HepG2 (cell line): ENCODE measurements around the gene MFSD8. TPM values are rescaled to one million over a fixed set of nuclear protein-coding genes. Genes with fewer than 3 reads are reported as not detected.

Experiments
- ATAC-seq: fragments of 200-7000 bp; cut with Tn5 transposase; 3 replicates; pipeline ENCODE4 v1.9.1; 2020; ENCODE audit warnings: mild to moderate bottlenecking, moderate library complexity
- Bru-seq: library from RNA; stranded (reverse); fragments of 400-500 nt; gene quantifications from one replicate; lab custom pipeline; 2021; lab: Mats Ljungman, UMichigan
- BruChase-seq, 2 experiments: library from RNA; stranded (reverse); fragments of 400-500 nt; gene quantifications; one replicate each; lab custom pipeline; 2021; lab: Mats Ljungman, UMichigan
- BruUV-seq: library from RNA; stranded (reverse); fragments of 400-500 nt; replicated peaks from 2 replicates; lab custom pipeline; 2021; lab: Mats Ljungman, UMichigan
- CTCF ChIA-PET: fragments of 300-600 bp; formaldehyde crosslinking; extraction: SDS; loops from one replicate; lab custom pipeline; 2021; ENCODE audit warnings: low total read pairs, inconsistent platforms, low intra/inter-chr PET ratio; lab: Yijun Ruan, JAX
- POLR2A ChIA-PET: fragments of 350-600 bp; sonication (Branson Sonifier 250); formaldehyde crosslinking; loops from one replicate; lab custom pipeline; 2020; ENCODE audit warnings: antibody characterized with exemption, inconsistent platforms; lab: Yijun Ruan, JAX
- DNase-seq: peaks from one replicate; pipeline ENCODE4 v3.0.0-alpha.2; 2015; ENCODE audit warnings: low spot score
- FAIRE-seq: peaks from 3 replicates; lab custom pipeline; 2011; peaks lifted over from hg19 to GRCh38; lab: Jason Lieb, UNC
- H2AFZ ChIP-seq: one replicate; pipeline ENCODE4 v1.6.1; 2011; ENCODE audit warnings: low read length, inconsistent platforms
- H3K27ac ChIP-seq: fragments of 300-600 bp; 3 replicates; pipeline ENCODE4 v1.8.0; 2011; ENCODE audit warnings: mixed run types, mild to moderate bottlenecking, mixed read lengths, low read length, inconsistent platforms; ENCODE audit not compliant: insufficient read depth; ENCODE audit errors: extremely low read length
- H3K27me3 ChIP-seq, 2 experiments: fragments of 200-600 bp in 1 of 2; 2 replicates in 1 of 2; 3 replicates in 1 of 2; pipeline versions ENCODE4 v1.6.0 to v1.8.0; 2011; ENCODE audit warnings: low read length in 2 of 2, mild to moderate bottlenecking in 2 of 2, moderate library complexity in 2 of 2, inconsistent platforms in 1 of 2; ENCODE audit not compliant: insufficient read depth in 2 of 2, control insufficient read depth in 1 of 2
- H3K36me3 ChIP-seq, 2 experiments: fragments of 200-600 bp in 1 of 2; replicated peaks in 1 of 2; 2 replicates in 1 of 2; 3 replicates in 1 of 2; pipeline versions ENCODE4 v1.5.1 to v1.8.0; 2011; ENCODE audit warnings: low read length in 2 of 2, inconsistent platforms in 1 of 2; ENCODE audit not compliant: insufficient read depth in 2 of 2, control insufficient read depth in 1 of 2
- H3K4me1 ChIP-seq: 2 replicates; pipeline ENCODE4 v1.5.1; 2012; ENCODE audit warnings: low read length, inconsistent platforms; ENCODE audit not compliant: insufficient read depth
- H3K4me2 ChIP-seq: 2 replicates; pipeline ENCODE4 v1.6.0; 2011; ENCODE audit warnings: low read depth, low read length, inconsistent platforms
- H3K4me3 ChIP-seq, 3 experiments: fragments of 200-600 bp in 1 of 3; sonication (generic), shearing (Covaris generic) in 1 of 3; replicated peaks in 1 of 3; 2 replicates each; pipeline ENCODE4 v1.5.1; 2011 to 2016; ENCODE audit warnings: low read length in 3 of 3, inconsistent platforms in 2 of 3, low read depth in 2 of 3, mild to moderate bottlenecking in 2 of 3, control low read depth in 1 of 3, mixed read lengths in 1 of 3; ENCODE audit not compliant: insufficient read depth in 1 of 3
- H3K79me2 ChIP-seq: one replicate; pipeline ENCODE4 v1.6.1; 2011; ENCODE audit warnings: low read length, inconsistent platforms; ENCODE audit not compliant: insufficient read depth
- H3K9ac ChIP-seq: 2 replicates; pipeline ENCODE4 v1.6.0; 2011; ENCODE audit warnings: mild to moderate bottlenecking, low read depth, low read length, inconsistent platforms; ENCODE audit not compliant: insufficient read depth
- H3K9me3 ChIP-seq: 2 replicates; pipeline ENCODE4 v1.5.1; 2012; ENCODE audit warnings: mild to moderate bottlenecking, low read length
- H4K20me1 ChIP-seq: 2 replicates; pipeline ENCODE4 v1.6.0; 2011; ENCODE audit warnings: inconsistent platforms, mild to moderate bottlenecking, low read length, moderate library complexity; ENCODE audit not compliant: insufficient read depth
- CENPT ChIP-seq: sonication (generic); formaldehyde crosslinking; IDR thresholded peaks from 2 replicates; pipeline ENCODE4 v1.8.0; 2022; ENCODE audit warnings: low read depth, mild to moderate bottlenecking, moderate library complexity, missing genetic modification reagents
- ELK4 ChIP-seq: sonication (generic); formaldehyde crosslinking; IDR thresholded peaks from 2 replicates; pipeline ENCODE4 v1.9.0; 2021; ENCODE audit warnings: missing genetic modification reagents, borderline replicate concordance
- GABPB1 ChIP-seq: IDR thresholded peaks from 2 replicates; pipeline ENCODE4 v1.6.1; 2016; ENCODE audit warnings: mild to moderate bottlenecking, missing genetic modification reagents, moderate library complexity, missing compliant biosample characterization
- GZF1 ChIP-seq: sonication (generic); formaldehyde crosslinking; IDR thresholded peaks from 2 replicates; pipeline ENCODE4 v1.5.1; 2020; ENCODE audit warnings: mild to moderate bottlenecking, missing genetic modification reagents
- IKZF1 ChIP-seq: fragments of 450-650 bp; IDR thresholded peaks from 2 replicates; pipeline ENCODE4 v1.7.1; 2016
- MXD3 ChIP-seq: IDR thresholded peaks from 2 replicates; pipeline ENCODE4 v1.6.1; 2016; ENCODE audit warnings: mild to moderate bottlenecking, missing biosample characterization, missing genetic modification reagents
- SALL2 ChIP-seq: sonication (generic); formaldehyde crosslinking; IDR thresholded peaks from 2 replicates; pipeline ENCODE4 v1.8.1; 2023; ENCODE audit warnings: mild to moderate bottlenecking, missing genetic modification reagents, inconsistent platforms
- ZC3H13 ChIP-seq: sonication (generic); formaldehyde crosslinking; IDR thresholded peaks from 2 replicates; pipeline ENCODE4 v1.8.1; 2023; ENCODE audit warnings: mild to moderate bottlenecking, missing genetic modification reagents, moderate library complexity
- ZNF780A ChIP-seq: sonication (generic); formaldehyde crosslinking; IDR thresholded peaks from 2 replicates; pipeline ENCODE4 v1.8.0; 2022; ENCODE audit warnings: mild to moderate bottlenecking, missing genetic modification reagents, moderate library complexity
- WGBS: methylation state at CpG from one replicate; pipeline ENCODE4 v1.1.6; 2017; ENCODE audit warnings: low lambda C conversion rate; 5-methylcytosine and 5-hydroxymethylcytosine counted together
- in situ Hi-C: cut with HindIII; loops from 2 replicates; pipeline ENCODE4 v1.10.0; 2017; ENCODE audit warnings: low pct_unique_long_range_greater_than_20kb; ENCODE audit not compliant: extremely low pct_ligation_motif_present
- intact Hi-C: fragments of 100-400 bp; cut with micrococcal nuclease; formaldehyde crosslinking; loops from one replicate; pipeline ENCODE4 v1.10.0; 2022; ENCODE audit not compliant: unreplicated experiment
- long read RNA-seq, 2 experiments: library from RNA in 1 of 2; library from polyadenylated mRNA in 1 of 2; stranded (forward) in 1 of 2; unstranded in 1 of 2; transcript quantifications; one replicate each; pipeline ENCODE4 v2.0.0, GENCODE V29; 2019 to 2022
- polyA minus RNA-seq, 3 experiments: library from RNA; depleted of rRNA, polyadenylated mRNA; stranded (reverse); fragments of >200 nt; gene quantifications; 2 replicates each; pipeline ENCODE4 v1.2.3, GENCODE V29; 2011; ENCODE audit warnings: low replicate concordance in 1 of 3
- polyA plus RNA-seq, 8 experiments: library from polyadenylated mRNA; depleted of rRNA in 3 of 8; stranded (reverse) in 7 of 8; unstranded in 1 of 8; fragments of >200 nt; fragmentation: Illumina TruSeq in 4 of 8; extraction: Trizol in 4 of 8; gene quantifications; 2 replicates each; pipeline versions ENCODE4 v1.2.1 to v1.2.3, GENCODE V29; 2011 to 2016; ENCODE audit warnings: low read depth in 4 of 8, missing spikeins in 1 of 8, mixed read lengths in 1 of 8; ENCODE audit not compliant: insufficient read depth in 1 of 8
- total RNA-seq, 5 experiments: library from RNA; depleted of rRNA; stranded (reverse); fragments of >200 nt; fragmentation: Illumina TruSeq; extraction: Trizol; gene quantifications; 2 replicates each; pipeline ENCODE4 v1.2.3, GENCODE V29; 2016; ENCODE audit warnings: low read depth in 1 of 5
- TF ChIP-seq, protein P1 (sequence below): sonication (generic); formaldehyde crosslinking; IDR thresholded peaks from 2 replicates; pipeline ENCODE4 v1.4.0; 2020; ENCODE audit warnings: mild to moderate bottlenecking, missing genetic modification reagents
- TF ChIP-seq, protein P2 (sequence below): sonication (generic); formaldehyde crosslinking; IDR thresholded peaks from 2 replicates; pipeline ENCODE4 v1.8.1; 2023; ENCODE audit warnings: mild to moderate bottlenecking, missing genetic modification reagents

MFSD8 gene, protein sequence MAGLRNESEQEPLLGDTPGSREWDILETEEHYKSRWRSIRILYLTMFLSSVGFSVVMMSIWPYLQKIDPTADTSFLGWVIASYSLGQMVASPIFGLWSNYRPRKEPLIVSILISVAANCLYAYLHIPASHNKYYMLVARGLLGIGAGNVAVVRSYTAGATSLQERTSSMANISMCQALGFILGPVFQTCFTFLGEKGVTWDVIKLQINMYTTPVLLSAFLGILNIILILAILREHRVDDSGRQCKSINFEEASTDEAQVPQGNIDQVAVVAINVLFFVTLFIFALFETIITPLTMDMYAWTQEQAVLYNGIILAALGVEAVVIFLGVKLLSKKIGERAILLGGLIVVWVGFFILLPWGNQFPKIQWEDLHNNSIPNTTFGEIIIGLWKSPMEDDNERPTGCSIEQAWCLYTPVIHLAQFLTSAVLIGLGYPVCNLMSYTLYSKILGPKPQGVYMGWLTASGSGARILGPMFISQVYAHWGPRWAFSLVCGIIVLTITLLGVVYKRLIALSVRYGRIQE
- total RNA-seq (2016; rRNA removed; fragmentation: Illumina TruSeq; extraction: Trizol) (12.3 and 25.5 TPM in 2 replicates), polyA plus RNA-seq (2011; rRNA removed) (24.8 and 26.8 TPM in 2 replicates), polyA minus RNA-seq (2011; rRNA and poly(A)+ RNA removed; ENCODE audit: low replicate concordance) (10.4 and 14.3 TPM in 2 replicates), Bru-seq, nascent RNA (percentile 76 among the genes with signal in this experiment), BruChase-seq, experiment 1, labeled RNA remaining after a 6-hour chase (percentile 72 among the genes with signal in this experiment), BruChase-seq, experiment 2, labeled RNA remaining after a 2-hour chase (percentile 78 among the genes with signal in this experiment)
- 36.2 and 53.0 TPM in 2 replicates for total RNA-seq (2016; cell fraction: cytosol; rRNA removed; fragmentation: Illumina TruSeq; extraction: Trizol; ENCODE audit: low read depth)
- 17.1 and 24.3 TPM in 2 replicates for total RNA-seq (2016; cell fraction: insoluble cytoplasmic fraction; rRNA removed; fragmentation: Illumina TruSeq; extraction: Trizol)
- 16.4 and 20.2 TPM in 2 replicates for total RNA-seq (2016; cell fraction: membrane; rRNA removed; fragmentation: Illumina TruSeq; extraction: Trizol)
- 40.1 and 45.9 TPM in 2 replicates for total RNA-seq (2016; cell fraction: nucleus; rRNA removed; fragmentation: Illumina TruSeq; extraction: Trizol)
- 5.0 and 6.9 TPM in 2 replicates for polyA plus RNA-seq (2011; cell fraction: cytosol; rRNA removed)
- polyA plus RNA-seq (2011; cell fraction: nucleus; rRNA removed): 46.5 and 53.4 TPM in 2 replicates
- 14.5 and 18.2 TPM in 2 replicates for polyA plus RNA-seq (2012)
- 1.8 and 2.4 TPM in 2 replicates for polyA plus RNA-seq (2016; cell fraction: cytosol; fragmentation: Illumina TruSeq; extraction: Trizol; ENCODE audit: low read depth)
- 9.0 and 9.2 TPM in 2 replicates for polyA plus RNA-seq (2016; cell fraction: insoluble cytoplasmic fraction; fragmentation: Illumina TruSeq; extraction: Trizol; ENCODE audit: low read depth)
- polyA plus RNA-seq (2016; cell fraction: membrane; fragmentation: Illumina TruSeq; extraction: Trizol; ENCODE audit: low read depth): 2.5 and 2.6 TPM in 2 replicates
- polyA plus RNA-seq (2016; cell fraction: nucleus; fragmentation: Illumina TruSeq; extraction: Trizol; ENCODE audit: insufficient read depth, low read depth): 49.8 and 56.3 TPM in 2 replicates
- 11.1 and 11.3 TPM in 2 replicates for polyA minus RNA-seq (2011; cell fraction: cytosol; rRNA and poly(A)+ RNA removed)
- 79.4 TPM in 2 replicates for polyA minus RNA-seq (2011; cell fraction: nucleus; rRNA and poly(A)+ RNA removed)
- long read RNA-seq, experiment 1, full-length matches to known transcripts: 10 of 19 reads
- long read RNA-seq, experiment 1, partial matches to known transcripts: 4 of 19 reads
- long read RNA-seq, experiment 1, other reads (novel, unspliced or antisense): 5 of 19 reads
- long read RNA-seq, experiment 2, full-length matches to known transcripts: 4 of 8 reads
- long read RNA-seq, experiment 2, partial matches to known transcripts: 1 of 8 reads
- long read RNA-seq, experiment 2, other reads (novel, unspliced or antisense): 3 of 8 reads

DNA sequence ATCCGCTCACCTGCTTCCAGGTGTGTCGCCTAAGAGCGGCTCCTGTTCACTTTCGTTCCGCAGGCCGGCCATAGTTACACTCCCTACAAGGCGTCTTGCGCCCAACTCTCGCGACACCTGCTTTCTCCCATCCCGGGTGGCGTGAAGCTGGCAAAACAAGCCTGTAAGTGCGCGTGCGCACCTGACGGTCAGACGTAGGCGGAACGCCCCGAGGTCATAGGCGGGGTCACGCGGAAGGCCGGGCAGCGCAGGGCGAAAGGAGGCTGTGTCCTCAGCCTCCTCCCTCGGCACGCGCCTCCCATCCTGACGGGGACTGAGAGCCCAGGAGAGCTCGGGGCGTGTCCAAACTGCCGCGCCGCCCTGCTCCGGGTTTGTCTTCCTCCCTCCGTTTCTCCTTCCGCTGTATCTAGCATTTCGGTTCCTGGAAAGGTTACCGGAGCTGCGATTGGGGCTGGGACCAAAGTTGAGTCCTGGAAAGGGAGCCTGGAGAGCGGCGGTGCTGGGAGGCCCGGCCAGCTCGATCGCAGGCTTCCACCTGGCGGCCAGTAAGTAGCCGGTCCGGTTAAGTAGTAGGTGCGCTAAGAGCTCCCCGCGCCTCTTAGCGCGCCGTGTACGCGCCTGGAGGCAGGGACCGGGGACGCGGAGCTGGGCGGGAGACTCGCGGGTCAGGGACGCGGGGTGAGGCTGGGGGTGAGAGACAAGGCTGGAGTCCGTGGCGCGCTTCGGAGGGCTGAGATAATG is at the start of gene MFSD8, which contains the start of gene ABHD18:
Gene MFSD8 (minus strand): TSS at position 112 of the 741 bp plus-strand sequence. CDS start 40 bp downstream, at position 72.
Gene ABHD18 (plus strand): TSS at position 345 of the 741 bp plus-strand sequence. CDS start 17,550 bp downstream, outside the sequence.
- peaks cover 53% of the 10 kb centered on the region for H3K79me2 ChIP-seq
- in situ Hi-C loops: loop anchor here (10.0 kb wide), 1 partner anchor 90 kb away; no protein-coding TSS in a partner anchor
- H3K4me2 ChIP-seq: peak within 1 kb of the TSS; percentile 97
- H3K27ac ChIP-seq: peak within 1 kb of the TSS; percentile 90
- ATAC-seq (peak; percentile 93), FAIRE-seq (peak; percentile 92), DNase-seq (peak; percentile 97)
- peak within 1 kb of the TSS; percentile 98 for H3K9ac ChIP-seq
- no peaks in the 10 kb centered on the region; a peak in 3 of 5 replicates for H3K36me3 ChIP-seq
- BruUV-seq: no TSS peak
- H2AFZ ChIP-seq: peak within 1 kb of the TSS; percentile 54
- H4K20me1 ChIP-seq: no peaks in the 10 kb centered on the region
- H3K9me3 ChIP-seq: no peaks in the 10 kb centered on the region
- H3K27me3 ChIP-seq: no peaks in the 10 kb centered on the region; a peak in 1 of 5 replicates
- WGBS: no CpG with 5 or more reads among the region's 69 CpGs
- ChIA-PET CTCF (no interaction called here), POLR2A (interaction anchor here (0.6 to 3.0 kb wide), 20 partner anchors 8 to 333 kb away, joined by 3 to 52 read pairs (median 4); partner anchors contain the start of genes HSPA4L, LARP1B and PLK4)
- H3K4me3 ChIP-seq: peak within 1 kb of the TSS; percentile 84 to 99 (median 90)
- intact Hi-C loops: loop anchor here (2.0 to 10.0 kb wide), 3 partner anchors 84 to 320 kb away; partner anchors contain the start of genes HSPA4L, PGRMC2 and PLK4
- H3K4me1 ChIP-seq: peaks cover 41% of the 10 kb centered on the region
- no peak for TF ChIP-seq MXD3 (CRISPR knock-in tag)
- peak; percentile 82 for TF ChIP-seq ZC3H13 (CRISPR knock-in tag)
- TF ChIP-seq, protein P1, sequence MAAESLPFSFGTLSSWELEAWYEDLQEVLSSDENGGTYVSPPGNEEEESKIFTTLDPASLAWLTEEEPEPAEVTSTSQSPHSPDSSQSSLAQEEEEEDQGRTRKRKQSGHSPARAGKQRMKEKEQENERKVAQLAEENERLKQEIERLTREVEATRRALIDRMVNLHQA (CRISPR knock-in tag): no peak
- peak; percentile 43 for TF ChIP-seq GZF1 (CRISPR knock-in tag)
- TF ChIP-seq ZNF780A (CRISPR knock-in tag): peak; percentile 76; the same call in 1 of the 2 replicates
- no peak for TF ChIP-seq ELK4
- 0 out of 2 replicates have a peak, but pooled peaks have one; percentile 37 for TF ChIP-seq CENPT
- TF ChIP-seq, protein P2, sequence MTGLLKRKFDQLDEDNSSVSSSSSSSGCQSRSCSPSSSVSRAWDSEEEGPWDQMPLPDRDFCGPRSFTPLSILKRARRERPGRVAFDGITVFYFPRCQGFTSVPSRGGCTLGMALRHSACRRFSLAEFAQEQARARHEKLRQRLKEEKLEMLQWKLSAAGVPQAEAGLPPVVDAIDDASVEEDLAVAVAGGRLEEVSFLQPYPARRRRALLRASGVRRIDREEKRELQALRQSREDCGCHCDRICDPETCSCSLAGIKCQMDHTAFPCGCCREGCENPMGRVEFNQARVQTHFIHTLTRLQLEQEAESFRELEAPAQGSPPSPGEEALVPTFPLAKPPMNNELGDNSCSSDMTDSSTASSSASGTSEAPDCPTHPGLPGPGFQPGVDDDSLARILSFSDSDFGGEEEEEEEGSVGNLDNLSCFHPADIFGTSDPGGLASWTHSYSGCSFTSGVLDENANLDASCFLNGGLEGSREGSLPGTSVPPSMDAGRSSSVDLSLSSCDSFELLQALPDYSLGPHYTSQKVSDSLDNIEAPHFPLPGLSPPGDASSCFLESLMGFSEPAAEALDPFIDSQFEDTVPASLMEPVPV: peak; percentile 82; the same call in 1 of the 2 replicates
- TF ChIP-seq IKZF1: no peak
- peak; percentile 85 for TF ChIP-seq GABPB1
- TF ChIP-seq SALL2 (CRISPR knock-in tag): peak; percentile 26; the same call in 1 of the 2 replicates
